Measurements from ENCODE around the gene CMKLR1. TPM values are rescaled to one million over a fixed set of nuclear protein-coding genes. Genes with fewer than 3 reads are reported as not detected.

CMKLR1 gene
- total RNA-seq, 1 donor from 2014 or later = 0.44 TPM

DNA sequence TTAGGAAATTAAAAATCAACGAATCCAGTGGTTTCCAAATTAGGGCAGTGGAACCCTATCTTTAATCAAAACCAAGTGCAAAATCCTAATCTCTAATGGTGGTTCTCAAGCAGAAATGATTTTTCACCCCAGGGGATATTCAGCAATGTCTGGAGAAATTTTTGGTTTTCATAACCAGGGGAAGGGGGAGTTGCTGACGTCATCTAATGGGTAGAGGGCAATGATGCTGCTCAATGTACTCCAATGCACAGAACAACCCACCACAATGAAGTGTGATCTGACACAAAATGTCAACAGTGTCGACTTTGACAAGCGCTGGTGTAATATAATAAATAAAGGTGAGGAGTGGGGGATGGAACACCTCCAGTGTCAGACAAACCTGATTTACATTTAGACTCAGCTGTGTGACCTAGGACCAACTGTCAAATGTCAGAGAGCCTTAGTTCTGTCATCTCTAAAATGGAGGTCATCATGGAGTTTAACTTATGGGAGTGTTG, 81.5 kb downstream of the CMKLR1 start:
- DNase-seq (ENCODE audit: low read depth, low spot score) = no peak
- Mint-ChIP-seq H3K27ac (ENCODE audit: unreplicated experiment) (no peak overlapping the region), H3K4me1 (peaks cover 28% of the 10 kb centered on the region), H3K9me3 (peaks cover 10% of the 10 kb centered on the region), H3K4me3 (no peak overlapping the region), H3K36me3 (ENCODE audit: low read depth) (no peaks in the 10 kb centered on the region), H3K27me3 (ENCODE audit: low read depth) (peaks cover 6% of the 10 kb centered on the region)
- TF ChIP-seq, protein P1, sequence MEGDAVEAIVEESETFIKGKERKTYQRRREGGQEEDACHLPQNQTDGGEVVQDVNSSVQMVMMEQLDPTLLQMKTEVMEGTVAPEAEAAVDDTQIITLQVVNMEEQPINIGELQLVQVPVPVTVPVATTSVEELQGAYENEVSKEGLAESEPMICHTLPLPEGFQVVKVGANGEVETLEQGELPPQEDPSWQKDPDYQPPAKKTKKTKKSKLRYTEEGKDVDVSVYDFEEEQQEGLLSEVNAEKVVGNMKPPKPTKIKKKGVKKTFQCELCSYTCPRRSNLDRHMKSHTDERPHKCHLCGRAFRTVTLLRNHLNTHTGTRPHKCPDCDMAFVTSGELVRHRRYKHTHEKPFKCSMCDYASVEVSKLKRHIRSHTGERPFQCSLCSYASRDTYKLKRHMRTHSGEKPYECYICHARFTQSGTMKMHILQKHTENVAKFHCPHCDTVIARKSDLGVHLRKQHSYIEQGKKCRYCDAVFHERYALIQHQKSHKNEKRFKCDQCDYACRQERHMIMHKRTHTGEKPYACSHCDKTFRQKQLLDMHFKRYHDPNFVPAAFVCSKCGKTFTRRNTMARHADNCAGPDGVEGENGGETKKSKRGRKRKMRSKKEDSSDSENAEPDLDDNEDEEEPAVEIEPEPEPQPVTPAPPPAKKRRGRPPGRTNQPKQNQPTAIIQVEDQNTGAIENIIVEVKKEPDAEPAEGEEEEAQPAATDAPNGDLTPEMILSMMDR (conservative IDR thresholded peaks at IDR 0.05) = no peak

GRCh38 chr12:108257004-108257403, 82.1 kb downstream of the CMKLR1 start:
- Mint-ChIP-seq H3K36me3 (ENCODE audit: low read depth) (no peaks in the 10 kb centered on the region), H3K27ac (ENCODE audit: unreplicated experiment) (no peak overlapping the region), H3K4me3 (no peak overlapping the region), H3K27me3 (ENCODE audit: low read depth) (peaks cover 6% of the 10 kb centered on the region), H3K9me3 (peaks cover 8% of the 10 kb centered on the region), H3K4me1 (peaks cover 35% of the 10 kb centered on the region)
- TF ChIP-seq, protein P1 (conservative IDR thresholded peaks at IDR 0.05) = no peak
- no peak for DNase-seq (ENCODE audit: low read depth, low spot score)

- no peak overlapping the region for H3K27ac Mint-ChIP-seq (ENCODE audit: unreplicated experiment)
- no peak for DNase-seq (ENCODE audit: low read depth, low spot score)
- no peaks in the 10 kb centered on the region for H3K36me3 Mint-ChIP-seq (ENCODE audit: low read depth)
- H3K4me1 Mint-ChIP-seq = peaks cover 41% of the 10 kb centered on the region
- TF ChIP-seq, protein P1 (conservative IDR thresholded peaks at IDR 0.05) = no peak
- no peak overlapping the region for H3K4me3 Mint-ChIP-seq
- peaks cover 6% of the 10 kb centered on the region for H3K27me3 Mint-ChIP-seq (ENCODE audit: low read depth)
- peaks cover 2% of the 10 kb centered on the region for H3K9me3 Mint-ChIP-seq
Observed at GRCh38 chr12:108255252-108255602, 83.9 kb downstream of the CMKLR1 start.

DNA sequence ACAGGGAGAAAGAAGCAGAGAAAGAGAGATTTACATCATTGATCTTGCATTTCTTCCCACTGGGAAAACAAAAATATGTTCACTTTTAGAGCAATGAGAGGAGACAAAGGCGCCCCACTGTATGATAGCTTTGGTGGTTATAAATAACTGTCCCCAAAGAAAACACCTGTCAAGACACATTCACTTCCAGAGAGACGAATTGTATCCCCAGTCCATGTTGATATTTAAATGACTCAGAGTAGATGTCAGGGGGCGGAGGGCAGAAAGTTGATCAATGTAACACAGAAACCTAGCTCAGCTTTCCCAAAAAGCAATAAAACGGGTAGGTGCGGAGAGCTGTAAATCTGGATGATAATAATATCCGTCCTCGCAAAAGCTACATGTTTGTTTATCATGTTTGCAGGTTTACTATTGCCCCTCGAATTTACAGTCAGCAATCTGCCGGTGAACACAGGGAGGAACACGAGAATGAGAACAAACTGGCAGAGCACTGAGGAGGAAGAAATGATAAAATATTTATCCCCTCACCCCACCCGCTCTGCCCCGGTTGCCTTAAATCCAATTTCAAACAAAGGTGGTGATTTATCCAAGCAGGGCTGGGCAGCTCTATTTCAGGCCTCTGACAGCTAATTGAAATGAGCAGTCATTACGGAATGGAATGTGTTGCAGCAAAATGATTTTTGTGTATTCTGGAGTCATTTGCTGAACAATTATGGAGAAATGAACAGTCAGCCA, 84.4 kb downstream of the CMKLR1 start:
- H3K9me3 Mint-ChIP-seq = no peaks in the 10 kb centered on the region
- H3K4me3 Mint-ChIP-seq = no peak overlapping the region
- TF ChIP-seq, protein P1 (conservative IDR thresholded peaks at IDR 0.05) = no peak
- peaks cover 6% of the 10 kb centered on the region for H3K27me3 Mint-ChIP-seq (ENCODE audit: low read depth)
- H3K36me3 Mint-ChIP-seq (ENCODE audit: low read depth) = no peaks in the 10 kb centered on the region
- peaks cover 41% of the 10 kb centered on the region for H3K4me1 Mint-ChIP-seq
- H3K27ac Mint-ChIP-seq (ENCODE audit: unreplicated experiment) = no peak overlapping the region
- no peak for DNase-seq (ENCODE audit: low read depth, low spot score)

GRCh38 chr12:108254030-108254429, 85.1 kb downstream of the CMKLR1 start:
- Mint-ChIP-seq H3K27me3 (ENCODE audit: low read depth) (peaks cover 6% of the 10 kb centered on the region), H3K4me1 (peaks cover 41% of the 10 kb centered on the region), H3K36me3 (ENCODE audit: low read depth) (no peaks in the 10 kb centered on the region), H3K9me3 (no peaks in the 10 kb centered on the region), H3K27ac (ENCODE audit: unreplicated experiment) (peak overlapping the region; percentile 89), H3K4me3 (no peak overlapping the region)
- TF ChIP-seq, protein P1 (conservative IDR thresholded peaks at IDR 0.05) = no peak
- no peak for DNase-seq (ENCODE audit: low read depth, low spot score)
